Fibroblast of mammary gland (primary cell): ENCODE results near the gene DDX23.

Experiments used
- DNase-seq: peaks from one replicate; pipeline ENCODE4 v3.0.0-alpha.2; 2010; ENCODE audit warnings: low read depth
- H3K4me3 ChIP-seq: 2 replicates; pipeline ENCODE4 v1.5.1; 2011; ENCODE audit warnings: low read depth, mild to moderate bottlenecking, low read length, moderate library complexity; ENCODE audit not compliant: control insufficient read depth
- TF ChIP-seq, protein P1 (sequence below): conservative IDR thresholded peaks from 2 replicates; pipeline ENCODE4 v1.5.1; 2011; ENCODE audit warnings: low read depth, low read length, inconsistent platforms; ENCODE audit not compliant: control insufficient read depth, insufficient read depth

Gene DDX23

DNA sequence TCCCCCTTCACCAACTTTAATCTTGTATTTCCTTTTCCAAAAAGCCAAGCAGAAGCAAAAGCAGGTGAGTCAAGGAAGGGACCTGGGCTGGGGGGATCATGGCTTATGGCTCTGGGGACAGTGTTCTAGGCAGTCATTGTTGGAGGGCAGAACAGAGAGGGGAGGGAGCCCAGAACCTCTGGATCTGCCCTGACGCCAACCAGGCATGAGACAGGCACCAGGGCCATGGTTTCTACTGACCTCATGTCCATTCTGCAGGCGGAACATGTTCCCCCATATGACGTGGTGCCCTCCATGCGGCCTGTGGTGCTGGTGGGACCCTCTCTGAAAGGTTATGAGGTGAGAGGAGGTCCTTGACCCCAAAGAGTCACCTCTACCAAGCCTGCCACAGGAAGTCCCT lies 27.1 kb downstream of the DDX23 start:
- H3K4me3 ChIP-seq = no peak overlapping the region
- no peak for DNase-seq
- TF ChIP-seq, protein P1, sequence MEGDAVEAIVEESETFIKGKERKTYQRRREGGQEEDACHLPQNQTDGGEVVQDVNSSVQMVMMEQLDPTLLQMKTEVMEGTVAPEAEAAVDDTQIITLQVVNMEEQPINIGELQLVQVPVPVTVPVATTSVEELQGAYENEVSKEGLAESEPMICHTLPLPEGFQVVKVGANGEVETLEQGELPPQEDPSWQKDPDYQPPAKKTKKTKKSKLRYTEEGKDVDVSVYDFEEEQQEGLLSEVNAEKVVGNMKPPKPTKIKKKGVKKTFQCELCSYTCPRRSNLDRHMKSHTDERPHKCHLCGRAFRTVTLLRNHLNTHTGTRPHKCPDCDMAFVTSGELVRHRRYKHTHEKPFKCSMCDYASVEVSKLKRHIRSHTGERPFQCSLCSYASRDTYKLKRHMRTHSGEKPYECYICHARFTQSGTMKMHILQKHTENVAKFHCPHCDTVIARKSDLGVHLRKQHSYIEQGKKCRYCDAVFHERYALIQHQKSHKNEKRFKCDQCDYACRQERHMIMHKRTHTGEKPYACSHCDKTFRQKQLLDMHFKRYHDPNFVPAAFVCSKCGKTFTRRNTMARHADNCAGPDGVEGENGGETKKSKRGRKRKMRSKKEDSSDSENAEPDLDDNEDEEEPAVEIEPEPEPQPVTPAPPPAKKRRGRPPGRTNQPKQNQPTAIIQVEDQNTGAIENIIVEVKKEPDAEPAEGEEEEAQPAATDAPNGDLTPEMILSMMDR = no peak

DNA sequence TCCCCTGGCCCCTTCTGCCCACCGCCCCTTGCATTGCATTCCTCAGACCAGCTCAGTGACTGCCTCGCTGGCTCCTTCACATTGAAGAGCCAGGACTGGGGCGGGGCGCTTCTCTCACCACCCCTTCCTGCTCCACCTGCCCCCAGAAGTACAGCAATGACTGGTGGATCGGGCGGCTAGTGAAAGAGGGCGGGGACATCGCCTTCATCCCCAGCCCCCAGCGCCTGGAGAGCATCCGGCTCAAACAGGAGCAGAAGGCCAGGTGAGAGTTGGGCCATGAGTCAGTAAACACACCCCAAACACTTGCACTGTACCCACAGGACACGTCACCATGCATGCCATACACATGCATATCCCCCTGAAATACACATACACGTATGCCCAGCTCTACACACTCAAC lies 27.9 kb downstream of the DDX23 start:
- TF ChIP-seq, protein P1 = no peak
- DNase-seq = no peak
- no peak overlapping the region for H3K4me3 ChIP-seq

DNA sequence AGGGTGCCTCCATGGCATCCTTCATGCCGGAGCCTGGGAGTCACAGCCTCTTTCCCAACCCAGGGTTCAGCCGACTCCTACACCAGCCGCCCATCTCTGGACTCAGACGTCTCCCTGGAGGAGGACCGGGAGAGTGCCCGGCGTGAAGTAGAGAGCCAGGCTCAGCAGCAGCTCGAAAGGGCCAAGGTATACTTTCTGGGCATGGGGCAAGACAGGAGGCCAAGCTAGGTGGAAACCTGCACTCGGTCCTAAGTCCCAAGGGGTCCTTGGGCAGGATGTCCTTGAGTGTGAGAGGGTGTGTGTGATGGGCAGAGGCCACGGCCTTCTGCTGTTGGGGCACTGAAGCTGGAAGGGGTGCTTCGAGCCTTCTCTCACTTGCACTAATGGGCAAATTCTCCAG lies 28.7 kb downstream of the DDX23 start:
- TF ChIP-seq, protein P1 = no peak
- DNase-seq = no peak
- H3K4me3 ChIP-seq = no peak overlapping the region

DNA sequence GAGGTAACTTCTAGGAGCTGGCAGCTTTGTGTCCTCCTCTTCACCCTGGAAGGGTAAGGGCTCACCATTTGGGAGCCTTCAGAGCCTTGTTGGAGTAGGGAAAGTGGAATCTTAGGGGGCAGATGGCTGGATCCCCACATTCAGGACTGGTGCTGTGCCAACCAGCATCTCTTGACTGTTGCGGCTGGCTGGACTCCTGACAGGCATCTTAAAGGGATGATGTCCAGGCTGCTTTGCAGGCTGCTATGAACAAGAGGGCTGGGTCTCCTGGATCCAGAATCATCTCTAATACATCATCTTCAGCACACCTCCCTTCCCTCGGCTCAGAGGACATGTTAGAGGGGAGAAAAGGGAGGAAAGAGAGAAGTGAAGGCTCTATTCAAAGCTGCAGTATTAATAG lies 29.3 kb downstream of the DDX23 start:
- TF ChIP-seq, protein P1 = no peak
- H3K4me3 ChIP-seq = no peak overlapping the region
- no peak for DNase-seq

DNA sequence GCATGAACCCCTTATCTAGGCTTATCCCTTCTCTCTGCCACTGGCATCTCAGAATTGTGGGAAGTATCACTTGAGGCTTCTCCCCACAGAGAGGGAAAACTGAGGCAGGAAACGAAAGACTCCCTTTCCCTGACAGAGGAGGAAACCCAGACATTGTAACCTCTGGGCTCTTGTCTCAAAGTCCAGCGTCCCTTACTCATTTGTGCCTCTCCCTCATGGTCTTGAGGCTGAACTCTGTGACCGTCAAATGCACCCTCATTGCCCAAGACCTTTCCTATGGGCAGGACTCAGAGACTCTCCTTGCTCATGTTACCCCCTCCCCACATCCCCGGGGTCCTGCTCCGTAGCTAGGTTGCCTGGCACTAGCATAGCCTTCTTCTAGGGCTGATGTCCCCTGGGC lies 29.8 kb downstream of the DDX23 start:
- no peak for DNase-seq
- H3K4me3 ChIP-seq = no peak overlapping the region
- TF ChIP-seq, protein P1 = no peak

DNA sequence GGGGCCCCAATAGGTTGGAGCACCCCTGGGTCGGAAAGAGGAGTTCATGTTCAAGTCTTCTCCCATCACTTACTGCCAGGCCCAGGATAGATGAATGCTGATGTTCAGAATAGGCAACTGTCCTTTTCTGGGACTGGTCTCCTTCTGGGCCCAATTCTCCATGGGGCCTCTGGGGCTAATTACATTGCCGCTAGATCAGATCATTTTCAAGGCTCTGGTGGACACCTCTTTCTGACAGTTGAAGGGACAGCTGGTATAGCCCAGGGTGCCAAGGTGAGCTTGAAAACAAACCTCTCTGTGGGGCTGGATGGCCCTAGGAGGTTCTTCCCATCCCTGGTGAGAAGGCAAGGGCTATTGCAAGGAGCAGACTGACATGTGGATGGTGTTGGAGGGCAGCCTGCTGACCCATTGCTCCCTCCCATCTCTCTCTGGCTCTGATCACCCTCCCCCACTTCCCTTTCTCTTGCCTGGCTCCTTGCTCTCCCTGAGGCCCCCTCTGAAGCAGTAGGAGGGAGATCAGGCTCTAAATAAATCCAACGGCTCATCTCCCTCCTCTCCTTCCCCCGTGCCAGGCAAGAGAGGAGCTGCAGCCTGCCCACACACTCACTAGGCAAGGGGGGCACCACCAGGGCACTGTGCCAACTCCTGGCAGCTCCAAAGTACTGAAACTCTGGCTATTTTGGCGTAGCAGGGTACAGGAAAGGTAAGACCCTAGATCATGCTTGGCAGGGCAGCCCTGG lies 31.8 kb downstream of the DDX23 start:
- no peak overlapping the region for H3K4me3 ChIP-seq
- DNase-seq = no peak
- TF ChIP-seq, protein P1 = no peak
